ENCODE data around the gene ONECUT2. TPM values are rescaled to one million over a fixed set of nuclear protein-coding genes. Genes with fewer than 3 reads are reported as not detected.

ONECUT2 gene
- 1 to 10 TPM; 1.9 to 3.6 TPM for total RNA-seq
- polyA plus RNA-seq (2013, experiment 1 of 2), result 3.3 TPM
- polyA plus RNA-seq (2013, experiment 2 of 2), result 3.4 TPM
- long read RNA-seq, experiment 1, partial matches to known transcripts, result 0 of 1 reads
- long read RNA-seq, experiment 1, other reads (novel, unspliced or antisense), result 1 of 1 reads
- long read RNA-seq, experiment 2, partial matches to known transcripts, result 0 of 5 reads
- long read RNA-seq, experiment 2, other reads (novel, unspliced or antisense), result 5 of 5 reads
- long read RNA-seq, experiment 3, partial matches to known transcripts, result 0 of 2 reads
- long read RNA-seq, experiment 3, other reads (novel, unspliced or antisense), result 2 of 2 reads
- long read RNA-seq, experiment 4, result 0 reads

- Mint-ChIP-seq H3K4me1 (peaks cover 60% of the 10 kb centered on the region), H3K27ac (no peak within 1 kb of the TSS)
- H3K27me3 ChIP-seq (ENCODE audit: control insufficient read depth, insufficient read depth, low read length, poor library complexity, severe bottlenecking), result peaks cover 90% of the 10 kb centered on the region
Measured at GRCh38 chr18:57434536-57435494, at the start of gene ONECUT2. TSS of gene ONECUT2 (plus strand) at chr18:57435374. CDS start at chr18:57435717, 343 bp downstream.

GRCh38 chr18:57389271-57389670, 45.9 kb upstream of the ONECUT2 start:
- 96% methylated on average over 2 of the region's 2 CpGs; no CpG with 5 or more reads in 1 of the 2 experiments for WGBS, 2 experiments (ENCODE audit: insufficient coverage in 1 of 2, insufficient read length in 1 of 2)
- H3K9me3 ChIP-seq (ENCODE audit: control insufficient read depth, low read length), result no peaks in the 10 kb centered on the region
- H3K9me3 Mint-ChIP-seq, result no peaks in the 10 kb centered on the region

More at GRCh38 chr18:57434536-57435494, at the start of gene ONECUT2:
- H3K27me3 Mint-ChIP-seq (ENCODE audit: insufficient read depth), result peaks cover 97% of the 10 kb centered on the region
- peak within 1 kb of the TSS; percentile 62 for H3K4me3 Mint-ChIP-seq
- DNase-seq, result peak; percentile 99
- no peaks in the 10 kb centered on the region for H3K36me3 ChIP-seq (ENCODE audit: control insufficient read depth, insufficient read depth, low read length)
- TF ChIP-seq CTCF (conservative IDR thresholded peaks at IDR 0.05), result no peak
- no peaks in the 10 kb centered on the region for H3K9me3 Mint-ChIP-seq
- no peak within 1 kb of the TSS for H3K27ac ChIP-seq (ENCODE audit: low read depth, low read length)
- no peak within 1 kb of the TSS for H3K9ac ChIP-seq (ENCODE audit: extremely low read depth, low read length, poor library complexity, severe bottlenecking)
- no peaks in the 10 kb centered on the region for H3K9me3 ChIP-seq (ENCODE audit: control insufficient read depth, low read length)
- H3K36me3 Mint-ChIP-seq (ENCODE audit: low read depth), result no peaks in the 10 kb centered on the region
- peak within 1 kb of the TSS; percentile 90 for H3K4me3 ChIP-seq (ENCODE audit: low read length)
- peaks cover 9% of the 10 kb centered on the region for H3K4me1 ChIP-seq (ENCODE audit: control insufficient read depth, insufficient read depth, low read length)
- 0 to 2% methylated on average over 22 to 63 of the region's 69 CpGs for WGBS, 2 experiments (ENCODE audit: insufficient coverage in 1 of 2, insufficient read length in 1 of 2)

More at GRCh38 chr18:57389271-57389670, 45.9 kb upstream of the ONECUT2 start:
- no peak for DNase-seq
- no peak for TF ChIP-seq CTCF (conservative IDR thresholded peaks at IDR 0.05)
- no peaks in the 10 kb centered on the region for H3K4me1 ChIP-seq (ENCODE audit: control insufficient read depth, insufficient read depth, low read length)
- H3K27me3 ChIP-seq (ENCODE audit: control insufficient read depth, insufficient read depth, low read length, poor library complexity, severe bottlenecking), result no peaks in the 10 kb centered on the region
- Mint-ChIP-seq H3K27me3 (ENCODE audit: insufficient read depth) (peaks cover 7% of the 10 kb centered on the region), H3K27ac (no peak overlapping the region), H3K4me1 (peaks cover 2% of the 10 kb centered on the region), H3K4me3 (no peak overlapping the region), H3K36me3 (ENCODE audit: low read depth) (no peaks in the 10 kb centered on the region)
- H3K9ac ChIP-seq (ENCODE audit: extremely low read depth, low read length, poor library complexity, severe bottlenecking), result no peak overlapping the region
- no peak overlapping the region for H3K27ac ChIP-seq (ENCODE audit: low read depth, low read length)
- no peaks in the 10 kb centered on the region for H3K36me3 ChIP-seq (ENCODE audit: control insufficient read depth, insufficient read depth, low read length)
- no peak overlapping the region for H3K4me3 ChIP-seq (ENCODE audit: low read length)

Measured in endodermal cell (in vitro differentiated cells).